Lower lobe of right lung (tissue), 2 donors: ENCODE data around the gene PPP1R13L. TPM values are rescaled to one million over a fixed set of nuclear protein-coding genes. Genes with fewer than 3 reads are reported as not detected.

ENCODE experiments used
- ATAC-seq, 2 donors: fragments of 200-7000 bp; cut with Tn5 transposase; one replicate each; pipeline ENCODE4 v1.9.1; 2020 to 2022; ENCODE audit warnings: mild to moderate bottlenecking in 2 of 2, moderate library complexity in 2 of 2
- DNase-seq: peaks from one replicate; pipeline ENCODE4 v3.0.0-alpha.2; 2020
- H3K27ac ChIP-seq: fragments of 200-600 bp; one replicate; pipeline ENCODE4 v1.8.0; 2022
- H3K27me3 ChIP-seq: fragments of 200-600 bp; one replicate; pipeline ENCODE4 v1.8.0; 2022; ENCODE audit warnings: low read depth
- H3K36me3 ChIP-seq: fragments of 200-600 bp; one replicate; pipeline ENCODE4 v1.8.0; 2022; ENCODE audit warnings: mild to moderate bottlenecking
- H3K4me1 ChIP-seq: fragments of 200-600 bp; one replicate; pipeline ENCODE4 v1.8.0; 2022
- H3K4me3 ChIP-seq: fragments of 200-600 bp; one replicate; pipeline ENCODE4 v1.8.0; 2022; ENCODE audit warnings: mild to moderate bottlenecking
- H3K9me3 ChIP-seq: fragments of 200-600 bp; one replicate; pipeline ENCODE4 v1.8.0; 2022
- intact Hi-C: fragments of 100-400 bp; cut with DNase I; formaldehyde crosslinking; loops from one replicate; pipeline ENCODE4 v1.11.0; 2022
- total RNA-seq: library from RNA; stranded (reverse); fragmentation: NEBNext Ultra II Directional; extraction: Animal tissue kit (Norgen Biotek cat#: 25700); gene quantifications from one replicate; pipeline ENCODE4 v1.2.1, GENCODE V29; 2021
- TF ChIP-seq, protein P1 (sequence below): fragments of 200-600 bp; IDR thresholded peaks from one replicate; pipeline ENCODE4 v1.8.0; 2022; ENCODE audit warnings: antibody characterized with exemption, mild to moderate bottlenecking
- donor health status: DM: no; HTN: yes; CAD: no; lungs with severe emphysema.

Gene PPP1R13L
- total RNA-seq, 1 donor from 2014 or later = 43.8 TPM

DNA sequence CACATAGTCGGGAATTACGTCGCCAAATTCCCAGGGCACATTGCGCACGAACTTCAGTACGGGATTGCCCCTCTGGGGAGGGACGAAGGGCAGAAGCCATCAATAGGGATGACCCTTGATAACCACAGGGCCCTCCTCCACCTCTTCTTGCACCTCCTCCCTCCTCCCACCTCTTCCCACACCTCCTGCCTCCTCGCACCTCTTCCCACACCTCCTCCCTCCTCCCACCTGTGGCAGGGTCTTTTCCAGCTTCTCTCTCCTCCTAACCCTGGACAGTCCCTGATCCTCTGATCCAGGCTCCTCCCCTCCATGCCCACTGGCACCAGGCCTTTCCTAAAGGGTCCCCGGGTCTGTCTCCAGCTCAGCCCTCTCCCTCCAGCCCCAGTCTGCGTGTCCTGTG is 15.5 kb upstream of the PPP1R13L start:
- DNase-seq = no peak
- TF ChIP-seq, protein P1, sequence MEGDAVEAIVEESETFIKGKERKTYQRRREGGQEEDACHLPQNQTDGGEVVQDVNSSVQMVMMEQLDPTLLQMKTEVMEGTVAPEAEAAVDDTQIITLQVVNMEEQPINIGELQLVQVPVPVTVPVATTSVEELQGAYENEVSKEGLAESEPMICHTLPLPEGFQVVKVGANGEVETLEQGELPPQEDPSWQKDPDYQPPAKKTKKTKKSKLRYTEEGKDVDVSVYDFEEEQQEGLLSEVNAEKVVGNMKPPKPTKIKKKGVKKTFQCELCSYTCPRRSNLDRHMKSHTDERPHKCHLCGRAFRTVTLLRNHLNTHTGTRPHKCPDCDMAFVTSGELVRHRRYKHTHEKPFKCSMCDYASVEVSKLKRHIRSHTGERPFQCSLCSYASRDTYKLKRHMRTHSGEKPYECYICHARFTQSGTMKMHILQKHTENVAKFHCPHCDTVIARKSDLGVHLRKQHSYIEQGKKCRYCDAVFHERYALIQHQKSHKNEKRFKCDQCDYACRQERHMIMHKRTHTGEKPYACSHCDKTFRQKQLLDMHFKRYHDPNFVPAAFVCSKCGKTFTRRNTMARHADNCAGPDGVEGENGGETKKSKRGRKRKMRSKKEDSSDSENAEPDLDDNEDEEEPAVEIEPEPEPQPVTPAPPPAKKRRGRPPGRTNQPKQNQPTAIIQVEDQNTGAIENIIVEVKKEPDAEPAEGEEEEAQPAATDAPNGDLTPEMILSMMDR = no peak
- intact Hi-C loops = no loop called here

GRCh38 chr19:45419895-45420294 is 15.0 kb upstream of the PPP1R13L start:
- intact Hi-C loops = no loop called here
- Histone ChIP-seq H3K9me3 (no peaks in the 10 kb centered on the region), H3K27me3 (no peaks in the 10 kb centered on the region), H3K36me3 (peaks cover 58% of the 10 kb centered on the region), H3K4me1 (peaks cover 35% of the 10 kb centered on the region), H3K27ac (no peak overlapping the region), H3K4me3 (no peak overlapping the region)
- ATAC-seq (no peak), DNase-seq (no peak)
- TF ChIP-seq, protein P1 = no peak

More for the DNA sequence above, 15.5 kb upstream of the PPP1R13L start:
- Histone ChIP-seq H3K4me3 (no peak overlapping the region), H3K27ac (no peak overlapping the region), H3K4me1 (peaks cover 40% of the 10 kb centered on the region), H3K36me3 (peaks cover 57% of the 10 kb centered on the region), H3K9me3 (no peaks in the 10 kb centered on the region), H3K27me3 (no peaks in the 10 kb centered on the region)
- no peak for ATAC-seq

DNA sequence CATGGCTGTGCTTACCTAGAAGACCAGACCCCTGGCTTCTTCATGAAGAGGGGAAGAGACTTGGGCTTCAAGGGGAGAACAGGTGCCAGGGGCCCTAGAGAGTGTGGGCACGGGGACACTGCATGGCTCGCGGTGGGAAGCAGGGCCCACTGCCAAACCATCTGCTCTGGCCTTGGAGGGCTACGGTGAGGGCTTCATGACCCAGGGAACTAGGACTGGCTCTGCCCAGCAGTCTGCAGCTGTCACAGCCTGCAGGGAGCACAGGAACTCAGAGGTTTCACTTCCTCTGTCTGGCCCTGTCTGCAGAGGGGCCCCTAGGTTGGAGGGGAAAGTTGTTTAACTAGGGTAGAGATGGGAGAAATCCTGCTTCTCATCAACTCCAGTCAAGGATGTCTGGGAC is 14.5 kb upstream of the PPP1R13L start:
- Histone ChIP-seq H3K27me3 (no peaks in the 10 kb centered on the region), H3K9me3 (no peaks in the 10 kb centered on the region), H3K4me3 (no peak overlapping the region), H3K4me1 (peaks cover 30% of the 10 kb centered on the region), H3K27ac (peak overlapping the region; percentile 32), H3K36me3 (peaks cover 63% of the 10 kb centered on the region)
- peak in 1 of 2 donors; percentile 29 for ATAC-seq
- TF ChIP-seq, protein P1 = no peak
- DNase-seq = no peak
- intact Hi-C loops = no loop called here

GRCh38 chr19:45418802-45419201 is 13.9 kb upstream of the PPP1R13L start:
- peak overlapping the region; percentile 32 for H3K27ac ChIP-seq
- no peaks in the 10 kb centered on the region for H3K27me3 ChIP-seq
- no peak for DNase-seq
- H3K4me1 ChIP-seq = peaks cover 26% of the 10 kb centered on the region
- intact Hi-C loops = no loop called here
- no peak for ATAC-seq
- no peaks in the 10 kb centered on the region for H3K9me3 ChIP-seq
- H3K4me3 ChIP-seq = no peak overlapping the region
- TF ChIP-seq, protein P1 = no peak
- H3K36me3 ChIP-seq = peaks cover 69% of the 10 kb centered on the region

DNA sequence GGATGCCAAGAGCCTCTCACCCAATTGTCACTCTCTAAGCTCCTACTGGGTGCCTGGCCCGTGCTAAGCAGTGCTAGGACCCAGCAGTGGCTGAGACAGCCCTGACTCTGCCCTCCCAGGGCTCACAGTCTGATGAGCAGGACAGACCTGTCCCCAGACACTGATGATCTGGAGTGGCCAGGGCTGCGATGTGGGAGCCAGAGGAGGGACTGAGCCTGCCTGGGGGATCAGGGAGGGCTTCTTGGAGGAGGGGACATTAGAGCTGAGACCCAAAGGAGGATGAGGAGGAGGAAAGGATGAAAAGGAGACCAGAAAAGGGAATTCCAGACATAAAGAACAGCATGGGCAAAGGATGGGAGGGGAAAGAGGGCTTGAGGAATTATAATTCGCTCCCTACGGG is 12.3 kb upstream of the PPP1R13L start:
- intact Hi-C loops = no loop called here
- Histone ChIP-seq H3K4me1 (peaks cover 15% of the 10 kb centered on the region), H3K4me3 (no peak overlapping the region), H3K27ac (no peak overlapping the region), H3K27me3 (no peaks in the 10 kb centered on the region), H3K36me3 (peaks cover 86% of the 10 kb centered on the region), H3K9me3 (no peaks in the 10 kb centered on the region)
- ATAC-seq (no peak), DNase-seq (no peak)
- TF ChIP-seq, protein P1 = no peak

GRCh38 chr19:45414468-45414867 is 9.6 kb upstream of the PPP1R13L start:
- TF ChIP-seq, protein P1 = no peak
- Histone ChIP-seq H3K36me3 (peaks cover 76% of the 10 kb centered on the region), H3K9me3 (no peaks in the 10 kb centered on the region), H3K27me3 (no peaks in the 10 kb centered on the region), H3K4me1 (peaks cover 12% of the 10 kb centered on the region), H3K4me3 (no peak overlapping the region), H3K27ac (no peak overlapping the region)
- intact Hi-C loops = no loop called here
- DNase-seq (no peak), ATAC-seq (no peak)
